ENCODE results near the gene TP53TG5. TPM values are rescaled to one million over a fixed set of nuclear protein-coding genes. Genes with fewer than 3 reads are reported as not detected.

The TP53TG5 gene
- total and polyA plus RNA-seq, 7 donors, result 0.12 to 1.0 (median 0.38) TPM; not detected in 2

- TF ChIP-seq CTCF (IDR thresholded peaks at IDR 0.05), result no peak
- Histone ChIP-seq H3K4me3 (peak overlapping the region; percentile 79), H3K27me3 (ENCODE audit: insufficient read depth in 3 of 3, low read length in 2 of 3) (no peaks in the 10 kb centered on the region), H3K4me1 (peaks cover 58% of the 10 kb centered on the region), H3K27ac (peak overlapping the region; percentile 94), H3K36me3 (ENCODE audit: insufficient read depth in 1 of 2, low read depth in 1 of 2) (peaks cover 0 to 13% of the 10 kb centered on the region in 2 donors), H3K9me3 (no peaks in the 10 kb centered on the region)
- WGBS, 3 donors, result 26 to 30% (median 27%) methylated on average over 9 of the region's 9 CpGs
- intact Hi-C loops (cut with DNase I), result loop anchor here in 1 of 2 donors (10.0 kb wide), 1 partner anchor 1140 kb away; no protein-coding TSS in a partner anchor
- DNase-seq, result peak; percentile 79 to 82
- ATAC-seq, result peak; percentile 45 to 63 (median 60)
Observed at GRCh38 chr20:45344168-45344860, 33.8 kb downstream of the TP53TG5 start.

- H3K4me1 ChIP-seq, result peaks cover 65% of the 10 kb centered on the region
Observed at GRCh38 chr20:45343532-45344167, 34.5 kb downstream of the TP53TG5 start.

GRCh38 chr20:45342855-45343531 lies 35.1 kb downstream of the TP53TG5 start:
- Histone ChIP-seq H3K4me1 (peaks cover 71% of the 10 kb centered on the region), H3K9me3 (no peaks in the 10 kb centered on the region), H3K36me3 (ENCODE audit: insufficient read depth in 1 of 2, low read depth in 1 of 2) (peaks cover 0 to 13% of the 10 kb centered on the region in 2 donors), H3K4me3 (peak overlapping the region; percentile 79), H3K27me3 (ENCODE audit: insufficient read depth in 3 of 3, low read length in 2 of 3) (no peaks in the 10 kb centered on the region), H3K27ac (peak overlapping the region; percentile 94)
- DNase-seq (no peak), ATAC-seq (no peak)
- no peak for TF ChIP-seq CTCF (IDR thresholded peaks at IDR 0.05)
- 26 to 43% (median 32%) methylated on average over 6 of the region's 6 CpGs for WGBS, 3 donors
- intact Hi-C loops (cut with DNase I), result loop anchor here in 1 of 2 donors (10.0 kb wide), 1 partner anchor 1138 kb away; no protein-coding TSS in a partner anchor

More at GRCh38 chr20:45343532-45344167, 34.5 kb downstream of the TP53TG5 start:
- DNase-seq, result no peak
- no peak for ATAC-seq
- Histone ChIP-seq H3K27me3 (ENCODE audit: insufficient read depth in 3 of 3, low read length in 2 of 3) (no peaks in the 10 kb centered on the region), H3K9me3 (no peaks in the 10 kb centered on the region), H3K27ac (peak overlapping the region; percentile 94), H3K36me3 (ENCODE audit: insufficient read depth in 1 of 2, low read depth in 1 of 2) (peaks cover 0 to 13% of the 10 kb centered on the region in 2 donors), H3K4me3 (peak overlapping the region; percentile 79)
- intact Hi-C loops (cut with DNase I), result loop anchor here in 1 of 2 donors (10.0 kb wide), 1 partner anchor 1139 kb away; no protein-coding TSS in a partner anchor
- no peak for TF ChIP-seq CTCF (IDR thresholded peaks at IDR 0.05)
- WGBS, 3 donors, result 32 to 48% (median 33%) methylated on average over 6 of the region's 6 CpGs

GRCh38 chr20:45341939-45342854 lies 35.9 kb downstream of the TP53TG5 start:
- Histone ChIP-seq H3K36me3 (ENCODE audit: insufficient read depth in 1 of 2, low read depth in 1 of 2) (peaks cover 0 to 13% of the 10 kb centered on the region in 2 donors), H3K9me3 (no peaks in the 10 kb centered on the region), H3K27ac (peak overlapping the region; percentile 94), H3K4me1 (peaks cover 79% of the 10 kb centered on the region), H3K27me3 (ENCODE audit: insufficient read depth in 3 of 3, low read length in 2 of 3) (no peaks in the 10 kb centered on the region), H3K4me3 (peak overlapping the region; percentile 79)
- WGBS, 3 donors, result 15 to 17% (median 17%) methylated on average over 16 of the region's 16 CpGs
- no peak for TF ChIP-seq CTCF (IDR thresholded peaks at IDR 0.05)
- DNase-seq, result peak; percentile 73 to 83
- ATAC-seq, result peak; percentile 50 to 65 (median 58)
- intact Hi-C loops (cut with DNase I), result loop anchor here in 1 of 2 donors (10.0 kb wide), 1 partner anchor 1137 kb away; no protein-coding TSS in a partner anchor
